Medulla oblongata (tissue), 1 donor: ENCODE results near the gene GRAMD1A.
A peak's percentile ranks its signal among the peaks of the same experiment; 100 is the strongest.
"Not testable (repeated sequence)": the region's sequence is repeated elsewhere in the genome, so short reads cannot be mapped to it uniquely, and the experiment has no call there.

Experiments
- DNase-seq: peaks from one replicate; pipeline ENCODE4 v3.0.0-alpha.2; 2015; ENCODE audit errors: extremely low spot score

Gene GRAMD1A

DNA sequence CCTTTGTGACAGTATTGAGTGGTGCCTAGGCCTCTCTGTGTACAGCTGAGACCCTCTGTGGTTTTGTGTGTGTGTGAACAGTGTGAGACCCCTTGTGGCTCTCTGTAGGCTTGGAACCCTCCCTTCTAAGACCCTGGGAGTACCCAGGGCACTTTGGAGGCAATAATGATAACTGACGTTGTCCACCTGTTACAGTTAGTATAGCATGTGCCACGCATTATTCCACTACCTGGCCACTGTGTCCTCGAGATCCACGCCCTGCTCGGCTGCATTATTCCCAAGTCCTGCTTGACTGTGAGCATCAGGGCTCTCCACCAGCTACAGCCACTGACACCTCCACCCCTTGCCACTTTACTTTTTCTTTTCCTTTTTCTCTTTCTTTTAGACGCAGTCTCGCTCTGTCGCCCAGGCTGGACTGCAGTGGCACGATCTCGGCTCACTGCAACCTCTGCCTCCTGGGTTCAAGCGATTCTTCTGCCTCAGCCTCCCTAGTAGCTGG lies 2.0 kb downstream of the GRAMD1A start:
- DNase-seq, result no peak

DNA sequence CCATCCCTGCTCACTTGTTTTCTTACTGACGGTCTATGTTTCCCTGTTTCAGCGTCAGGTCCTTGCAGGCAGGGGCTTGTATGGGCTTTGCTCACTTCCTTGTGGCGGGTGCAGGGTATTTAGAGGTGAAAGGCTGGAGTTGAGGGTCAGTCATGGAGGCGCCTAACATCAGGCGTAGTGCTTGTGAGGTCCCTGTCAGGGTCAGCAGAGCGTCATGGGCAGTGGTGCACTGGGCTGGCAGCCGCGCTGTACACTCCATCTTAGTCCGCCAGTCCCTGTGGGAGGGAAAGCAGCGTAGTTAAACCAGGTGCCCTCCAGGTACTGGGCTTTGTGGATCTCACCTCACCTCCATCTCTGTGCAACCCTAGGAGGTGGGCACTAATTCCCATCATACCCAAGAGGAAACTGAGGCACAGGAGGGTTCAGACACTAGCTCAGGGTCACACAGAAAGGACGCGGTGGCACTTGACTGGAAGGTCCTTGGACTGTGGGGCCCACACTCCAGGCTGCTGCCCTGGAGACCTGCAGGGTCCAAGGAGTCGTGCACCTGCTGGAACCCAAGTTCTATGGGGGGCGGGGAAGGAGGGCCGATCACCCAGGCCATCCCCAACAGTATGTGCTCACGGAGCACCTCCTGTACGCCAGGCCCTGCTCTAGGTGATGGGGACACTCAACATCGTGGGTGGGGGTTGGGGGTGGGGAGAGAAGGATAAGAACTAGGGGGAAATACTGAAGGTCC lies 4.6 kb downstream of the GRAMD1A start:
- DNase-seq, result no peak

DNA sequence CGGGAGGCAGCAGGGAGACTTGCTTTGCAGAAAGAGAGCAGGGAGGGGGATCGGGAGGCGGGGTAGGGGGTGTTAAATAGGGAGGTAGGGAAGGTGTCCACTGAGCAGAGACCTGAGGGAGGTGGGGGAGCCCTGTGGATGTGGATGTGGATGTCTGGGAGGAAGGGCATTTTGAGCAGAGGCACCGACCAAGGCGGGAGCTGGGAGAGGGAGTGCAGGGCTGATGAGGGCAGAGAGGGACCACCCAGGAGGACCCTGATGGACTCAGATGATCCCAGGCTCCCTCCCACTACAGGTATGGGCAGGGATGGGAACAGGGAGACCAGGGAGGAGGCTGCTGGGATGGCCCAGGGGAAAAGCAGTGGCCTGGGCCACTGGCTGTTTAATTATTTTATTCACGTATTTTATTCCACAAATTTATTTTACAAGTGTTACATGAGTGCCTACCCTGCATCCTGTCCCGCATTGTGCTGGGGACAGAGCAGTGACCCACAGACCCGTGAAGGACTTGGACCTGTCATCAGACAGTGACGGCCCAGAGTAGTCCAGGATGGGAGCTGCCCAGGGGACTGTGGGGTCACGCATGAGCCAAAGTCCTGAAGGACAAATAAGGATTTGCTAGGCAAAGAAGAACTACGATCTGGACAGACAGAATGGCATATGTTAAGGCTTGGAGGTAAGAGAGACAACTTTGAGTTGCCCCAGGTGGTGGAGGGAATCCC lies 5.3 kb downstream of the GRAMD1A start:
- DNase-seq, result no peak

DNA sequence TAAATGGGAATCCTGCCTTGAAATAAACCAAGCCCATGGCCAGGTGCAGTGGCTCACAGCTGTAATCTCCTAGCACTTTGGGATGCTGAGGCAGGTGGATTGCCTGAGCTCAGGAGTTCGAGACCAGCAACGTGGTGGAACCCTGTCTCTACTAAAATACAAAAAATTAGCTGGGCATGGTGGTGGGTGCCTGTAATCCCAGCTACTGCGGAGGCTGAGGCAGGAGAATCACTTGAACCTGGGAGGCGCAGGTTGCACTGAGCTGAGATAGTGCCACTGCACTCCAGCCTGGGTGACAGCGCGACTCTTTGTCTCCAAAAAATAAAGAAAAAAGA lies 5.9 kb downstream of the GRAMD1A start:
- not testable (repeated sequence) for DNase-seq

DNA sequence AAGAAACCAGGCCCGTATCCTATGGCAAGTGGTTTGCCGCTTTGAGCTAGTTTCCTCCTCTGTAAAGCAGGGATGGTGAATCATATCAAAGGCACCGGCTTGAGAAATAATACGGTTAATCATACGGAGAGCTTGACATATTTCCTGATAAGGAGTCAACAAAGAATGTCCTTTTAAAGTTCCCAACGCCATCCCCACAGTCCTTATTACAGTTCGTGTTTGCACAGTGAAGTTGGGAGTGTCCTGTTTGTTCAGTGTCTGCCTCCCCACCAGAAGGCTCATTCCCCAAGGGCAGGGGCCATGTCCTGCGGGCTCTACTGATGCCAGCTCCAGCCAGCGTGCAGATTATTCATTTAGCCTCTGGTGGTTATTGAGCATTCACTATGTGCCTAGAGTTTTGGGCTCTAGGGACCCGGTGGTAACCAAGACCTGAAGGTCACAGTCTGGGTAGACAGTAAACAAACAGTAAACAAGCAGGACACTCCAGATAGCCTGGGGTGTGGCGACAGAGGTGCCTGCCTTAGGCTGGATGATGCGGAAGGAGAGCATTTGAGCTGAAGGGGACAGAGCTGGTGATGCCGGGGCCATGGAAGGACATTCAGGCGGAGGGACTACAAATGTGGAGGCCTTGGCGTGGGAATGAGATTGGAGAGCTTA lies 6.3 kb downstream of the GRAMD1A start:
- no peak for DNase-seq

DNA sequence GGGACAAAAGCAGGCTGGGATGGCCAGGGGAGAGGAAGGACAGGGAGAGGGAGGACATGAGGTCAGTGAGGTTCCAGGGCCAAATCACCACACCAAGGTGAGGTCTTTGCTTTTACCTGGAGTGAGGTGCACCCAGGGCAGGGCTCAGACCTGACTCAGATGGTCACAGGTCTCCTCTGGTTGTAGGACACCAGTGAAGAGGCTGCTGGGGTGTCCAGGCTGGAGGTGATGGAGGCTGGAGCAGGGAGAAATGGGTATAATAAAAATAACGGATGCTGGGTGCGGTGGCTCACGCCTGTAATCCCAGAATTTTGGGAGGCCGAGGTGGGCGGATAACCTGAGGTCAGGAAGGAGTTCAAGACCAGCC lies 6.9 kb downstream of the GRAMD1A start:
- no peak for DNase-seq

DNA sequence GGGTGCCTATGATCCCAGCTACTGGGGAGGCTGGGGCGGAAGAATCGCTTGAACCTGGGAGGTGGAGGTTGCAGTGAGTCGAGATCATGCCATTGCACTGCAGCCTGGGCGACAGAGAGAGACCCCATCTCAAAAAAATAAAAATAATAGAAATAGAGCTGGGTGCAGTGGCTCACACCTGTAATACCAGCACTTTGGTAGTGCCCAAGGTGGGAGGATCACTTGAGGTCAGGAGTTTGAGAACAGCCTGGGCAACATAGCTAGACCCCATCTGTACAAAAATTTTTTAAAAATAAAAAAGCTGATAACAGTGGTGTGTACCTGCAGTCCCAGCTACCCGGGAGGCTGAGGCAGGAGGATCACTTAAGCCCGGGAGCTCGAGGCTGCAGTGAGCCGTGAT lies 7.3 kb downstream of the GRAMD1A start:
- not testable (repeated sequence) for DNase-seq

DNA sequence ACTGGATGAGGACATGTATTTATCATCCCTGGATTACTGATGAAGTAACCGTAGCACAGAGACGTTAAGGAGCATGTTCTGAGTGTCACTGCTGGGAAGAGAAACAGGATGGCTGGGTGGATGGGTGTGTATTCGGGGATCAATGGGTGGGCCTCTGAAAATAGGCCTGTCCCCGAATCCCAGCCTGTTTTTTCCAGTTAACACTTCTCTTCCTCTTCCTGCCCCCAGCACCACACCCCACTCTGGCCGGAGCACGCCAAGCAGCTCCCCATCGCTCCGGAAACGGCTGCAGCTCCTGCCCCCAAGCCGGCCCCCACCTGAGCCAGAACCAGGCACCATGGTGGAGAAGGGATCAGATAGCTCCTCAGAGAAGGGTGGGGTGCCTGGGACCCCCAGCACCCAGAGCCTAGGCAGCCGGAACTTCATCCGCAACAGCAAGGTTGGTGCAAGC lies 8.8 kb downstream of the GRAMD1A start:
- DNase-seq, result no peak

DNA sequence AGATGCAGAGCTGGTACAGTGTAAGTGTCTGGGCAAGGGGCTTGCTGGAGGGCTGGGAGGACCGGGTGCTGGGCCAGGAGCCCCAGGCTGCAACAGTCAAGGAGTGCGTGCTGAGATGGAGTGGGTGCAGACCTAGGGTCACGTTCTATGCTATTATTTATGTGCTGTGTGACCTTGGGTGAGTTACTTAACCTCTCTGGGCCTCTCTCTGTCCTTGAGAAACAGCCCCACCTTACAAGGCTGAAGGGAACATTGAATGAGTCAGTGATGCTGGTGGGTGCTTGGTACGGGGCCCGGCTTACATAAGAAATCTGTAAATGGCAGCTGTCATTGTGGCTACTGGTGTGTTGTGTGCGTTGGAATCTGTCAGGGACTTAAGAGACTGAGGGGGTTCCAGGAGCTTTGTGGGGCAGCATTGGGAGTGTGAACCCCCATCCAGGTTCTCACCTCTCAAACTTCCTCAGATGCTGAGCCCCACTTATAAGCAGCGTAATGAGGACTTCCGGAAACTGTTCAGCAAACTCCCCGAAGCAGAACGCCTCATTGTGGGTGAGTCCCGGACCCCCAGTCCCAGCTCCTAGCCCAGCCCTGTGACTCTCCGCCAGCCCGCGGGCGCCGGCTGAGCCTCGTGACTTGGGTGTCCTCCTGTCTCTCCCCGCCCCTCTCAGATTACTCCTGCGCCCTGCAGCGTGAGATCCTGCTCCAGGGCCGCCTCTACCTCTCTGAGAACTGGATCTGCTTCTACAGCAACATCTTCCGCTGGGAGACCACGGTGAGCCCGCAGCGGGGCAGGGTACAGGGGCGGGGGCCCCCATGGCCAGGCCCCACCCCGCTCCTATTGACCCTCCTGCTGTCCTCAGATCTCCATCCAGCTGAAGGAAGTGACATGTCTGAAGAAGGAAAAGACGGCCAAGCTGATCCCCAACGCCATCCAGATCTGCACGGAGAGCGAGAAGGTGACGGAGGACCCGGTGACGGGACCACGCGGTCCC lies 9.6 kb downstream of the GRAMD1A start:
- no peak for DNase-seq

DNA sequence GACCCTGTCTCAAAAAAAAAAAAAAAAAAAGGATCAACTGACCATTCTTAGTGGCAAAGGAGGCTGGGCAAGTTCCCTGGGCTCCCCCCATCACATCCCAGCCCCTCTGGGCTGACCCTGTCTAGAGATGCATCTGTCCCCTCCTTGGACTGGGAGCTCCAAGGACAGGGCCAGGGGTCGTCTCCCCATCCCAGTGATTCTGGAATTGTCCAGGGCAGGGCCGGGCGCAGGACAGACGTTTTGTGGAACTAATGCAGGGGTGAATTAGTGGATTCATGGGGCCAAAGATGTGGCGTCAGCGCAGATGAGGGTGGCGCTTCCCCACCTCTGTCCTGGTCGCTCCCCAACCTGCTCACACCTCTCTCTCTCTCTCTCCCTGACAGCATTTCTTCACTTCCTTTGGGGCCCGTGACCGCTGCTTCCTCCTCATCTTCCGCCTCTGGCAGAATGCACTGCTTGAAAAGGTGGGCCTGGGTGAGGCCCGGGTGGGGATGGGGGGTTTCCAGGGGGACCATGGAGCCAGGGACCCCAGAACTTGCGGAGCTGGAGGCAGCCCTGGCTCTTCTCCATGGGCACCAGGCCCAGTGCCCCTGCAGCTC lies 11.1 kb downstream of the GRAMD1A start:
- DNase-seq, result no peak

DNA sequence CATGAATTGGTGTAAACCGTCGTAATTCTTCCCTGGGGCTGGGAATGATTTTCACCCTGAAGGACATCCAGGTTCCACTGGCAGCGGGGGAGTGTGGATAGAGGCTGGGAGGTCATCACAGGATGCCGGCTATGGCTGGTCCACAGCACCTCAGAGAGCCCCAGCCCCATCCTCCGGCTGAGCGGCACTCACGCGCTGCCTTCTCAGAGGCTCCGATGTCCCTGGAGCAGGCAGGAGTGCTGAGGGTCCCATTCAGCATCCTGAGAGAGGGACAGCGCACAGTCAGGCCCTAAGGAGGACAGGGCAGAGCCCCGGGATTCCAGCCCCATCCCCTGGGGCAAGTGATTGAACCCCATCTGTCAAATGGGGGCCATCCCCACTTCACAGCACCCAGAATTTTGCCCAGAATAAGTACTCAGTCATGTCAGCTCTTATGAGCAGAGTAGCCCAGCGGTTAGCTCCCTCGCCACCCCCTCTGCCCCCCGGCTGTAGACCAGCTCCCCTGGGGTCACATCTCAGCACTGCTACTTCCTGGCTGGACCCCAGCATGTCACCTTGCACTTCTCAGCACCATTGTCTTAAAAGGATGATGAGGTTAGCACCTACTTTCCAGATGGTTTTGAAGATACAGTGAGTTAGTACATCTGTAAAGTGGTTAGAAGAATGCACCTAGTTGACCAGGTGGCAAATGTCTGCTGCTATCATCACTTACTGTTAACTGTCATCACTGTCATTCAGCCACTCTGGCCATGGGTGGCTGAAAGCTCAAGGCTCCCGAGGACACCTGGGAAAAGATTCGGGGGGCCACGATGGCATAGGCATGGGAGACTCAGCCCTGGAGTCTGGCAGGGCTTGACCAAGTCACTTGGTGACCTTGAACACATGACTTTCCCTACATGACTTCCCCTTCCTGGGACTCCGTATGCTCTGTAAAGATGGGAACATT lies 11.9 kb downstream of the GRAMD1A start:
- DNase-seq, result no peak

DNA sequence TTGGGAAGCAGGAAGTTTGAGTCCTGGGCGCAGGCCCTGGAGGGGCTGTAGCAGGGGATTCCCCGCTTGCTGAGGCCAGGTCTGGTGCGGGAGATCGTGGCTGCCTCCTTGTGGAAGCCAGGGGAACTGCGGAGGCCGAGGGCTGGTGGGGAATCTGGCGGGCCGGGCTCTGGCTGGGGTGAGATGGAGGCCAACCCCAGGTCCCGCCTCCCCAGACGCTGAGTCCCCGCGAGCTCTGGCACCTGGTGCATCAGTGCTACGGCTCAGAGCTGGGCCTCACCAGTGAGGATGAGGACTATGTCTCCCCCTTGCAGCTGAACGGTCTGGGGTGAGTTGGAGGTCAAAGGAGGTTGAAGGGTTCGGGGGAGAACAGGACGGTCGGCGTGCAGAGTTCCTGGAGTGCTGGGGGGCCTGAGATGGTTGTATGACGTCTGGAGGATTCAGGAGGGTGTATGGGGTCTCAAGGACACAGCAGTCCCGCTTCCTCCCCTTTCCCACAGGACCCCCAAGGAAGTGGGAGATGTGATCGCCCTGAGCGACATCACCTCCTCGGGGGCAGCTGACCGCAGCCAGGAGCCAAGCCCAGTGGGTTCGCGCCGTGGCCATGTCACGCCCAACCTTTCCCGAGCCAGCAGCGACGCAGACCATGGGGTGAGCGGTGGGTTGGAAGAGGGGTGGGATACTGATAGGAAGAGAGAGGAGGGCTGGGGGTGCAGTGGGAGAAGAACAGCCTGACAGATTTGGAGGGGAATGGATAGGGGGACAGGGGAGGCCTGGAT lies 13.1 kb downstream of the GRAMD1A start:
- DNase-seq, result peak; percentile 58

DNA sequence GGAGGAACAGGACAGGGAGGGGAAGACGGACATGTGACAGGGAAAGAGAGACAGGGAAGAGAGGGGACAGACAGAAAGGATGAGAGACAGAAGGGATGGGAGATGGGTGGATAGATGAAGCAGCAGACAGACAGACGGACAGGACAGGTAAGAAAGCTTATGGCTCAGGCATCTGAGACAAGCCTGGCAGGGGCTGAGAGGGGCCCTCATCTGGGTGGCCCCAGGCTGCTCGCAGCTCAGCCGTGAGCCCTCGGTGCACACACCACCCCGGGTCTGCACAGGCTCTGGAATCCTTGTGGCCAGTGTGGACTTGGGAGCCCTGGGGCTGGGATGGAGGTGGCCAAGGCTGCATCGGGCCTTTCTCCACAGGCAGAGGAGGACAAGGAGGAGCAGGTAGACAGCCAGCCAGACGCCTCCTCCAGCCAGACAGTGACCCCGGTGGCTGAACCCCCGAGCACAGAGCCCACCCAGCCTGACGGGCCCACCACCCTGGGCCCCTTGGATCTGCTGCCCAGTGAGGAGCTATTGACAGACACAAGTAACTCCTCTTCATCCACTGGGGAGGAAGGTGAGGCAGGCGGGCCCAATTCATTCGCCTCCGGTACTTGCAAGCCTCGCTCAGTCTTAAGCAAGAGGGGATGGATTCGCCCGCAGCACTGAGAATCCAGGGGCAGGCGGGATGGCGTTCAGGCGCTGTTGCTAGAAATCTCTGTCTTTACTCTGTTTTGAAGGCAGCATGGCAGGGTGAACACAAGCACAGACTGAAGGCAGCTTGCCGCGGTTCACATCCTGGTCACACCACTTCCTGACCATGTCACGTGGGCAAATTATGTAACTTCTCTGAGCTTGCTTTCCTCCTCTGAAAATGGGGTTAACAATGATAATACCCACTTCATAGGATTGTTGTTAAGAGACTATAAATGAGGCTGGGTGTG lies 14.0 kb downstream of the GRAMD1A start:
- DNase-seq, result no peak

DNA sequence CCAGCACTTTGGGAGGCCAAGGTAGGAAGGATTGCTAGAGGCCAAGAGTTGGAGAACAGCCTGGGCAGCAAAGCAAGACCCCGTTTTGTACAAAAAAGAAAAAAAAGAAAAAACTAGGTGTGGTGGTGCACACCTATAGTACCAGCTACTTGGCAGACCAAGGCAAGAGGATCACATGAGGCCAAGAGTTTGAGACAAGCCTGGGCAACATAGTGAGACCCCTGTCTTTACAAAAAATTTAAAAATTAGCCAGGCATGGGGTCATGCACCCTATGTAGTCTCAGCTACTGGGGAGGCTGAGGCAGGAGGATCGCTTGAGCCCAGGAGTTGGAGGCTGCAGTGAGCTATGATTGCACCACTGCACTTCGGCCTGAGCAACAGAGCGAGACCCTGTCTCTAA lies 14.7 kb downstream of the GRAMD1A start:
- DNase-seq, result not testable (repeated sequence)

DNA sequence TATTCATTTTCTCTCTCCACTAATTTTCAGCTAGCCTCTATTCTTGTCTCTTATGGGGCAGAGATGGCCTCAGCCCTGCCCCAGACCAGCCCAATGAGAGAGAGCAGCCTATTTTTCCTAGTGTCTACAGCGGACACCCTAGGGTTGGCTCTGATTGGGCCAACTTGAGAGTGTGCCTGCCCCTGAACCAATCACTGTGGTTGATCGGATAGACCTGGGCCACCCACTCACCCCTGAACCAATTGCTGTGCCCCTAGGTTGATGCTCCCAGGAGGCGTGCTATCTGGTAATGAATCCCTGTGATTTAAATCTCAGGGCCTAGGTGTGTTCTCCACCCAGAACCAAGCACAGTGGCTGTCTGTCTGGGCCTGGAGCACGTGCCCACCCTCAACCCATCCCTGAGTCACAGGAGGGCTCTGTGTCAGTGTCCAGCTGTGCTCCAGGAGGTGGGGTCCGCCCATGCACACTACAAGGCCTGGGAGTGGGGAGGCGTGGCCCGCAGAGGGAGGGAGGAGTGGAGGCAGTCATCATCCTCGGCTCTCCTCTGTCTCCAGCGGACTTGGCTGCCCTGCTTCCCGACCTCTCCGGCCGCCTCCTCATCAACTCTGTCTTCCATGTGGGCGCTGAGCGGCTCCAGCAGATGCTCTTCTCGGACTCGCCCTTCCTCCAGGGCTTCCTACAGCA lies 15.3 kb downstream of the GRAMD1A start:
- DNase-seq, result no peak

DNA sequence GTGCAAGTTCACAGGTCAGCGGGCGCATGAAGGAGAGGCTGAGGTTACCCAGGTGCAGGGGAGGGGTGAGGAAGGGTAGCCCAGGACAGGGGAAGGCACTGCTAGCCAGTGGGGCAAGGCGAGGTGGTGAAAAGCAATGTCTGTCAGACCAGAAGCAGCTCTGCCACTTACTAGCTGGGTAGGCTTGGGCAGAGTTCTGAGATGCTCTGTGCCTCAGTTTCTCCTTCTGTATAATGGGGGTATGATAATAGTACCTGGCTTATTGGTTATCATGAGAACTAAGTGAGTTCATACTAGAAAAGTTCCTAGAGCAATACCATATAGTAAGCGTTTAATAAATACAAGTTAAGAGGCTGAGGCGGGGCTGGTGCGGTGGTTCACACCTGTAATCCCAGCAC lies 15.8 kb downstream of the GRAMD1A start:
- no peak for DNase-seq

DNA sequence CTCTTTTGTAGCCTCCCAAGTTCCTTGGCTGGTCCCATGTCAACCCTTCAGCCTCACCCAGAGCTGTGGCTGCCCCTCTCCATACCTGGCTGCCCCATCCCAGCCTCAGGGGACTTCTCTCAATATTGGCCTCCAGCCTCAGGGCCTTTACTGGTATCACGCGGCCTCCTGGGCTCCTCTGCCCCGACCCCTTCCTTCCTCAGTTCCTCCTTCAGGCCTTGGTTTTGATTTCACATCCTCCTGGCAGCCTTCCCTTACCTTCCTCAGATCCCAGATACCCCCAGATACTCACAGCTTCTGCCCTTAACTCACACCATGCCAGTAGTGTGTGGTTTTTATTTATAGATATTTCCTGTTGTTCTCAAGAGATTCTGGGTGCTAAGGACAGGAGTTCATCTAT lies 17.4 kb downstream of the GRAMD1A start:
- peak; percentile 78 for DNase-seq

DNA sequence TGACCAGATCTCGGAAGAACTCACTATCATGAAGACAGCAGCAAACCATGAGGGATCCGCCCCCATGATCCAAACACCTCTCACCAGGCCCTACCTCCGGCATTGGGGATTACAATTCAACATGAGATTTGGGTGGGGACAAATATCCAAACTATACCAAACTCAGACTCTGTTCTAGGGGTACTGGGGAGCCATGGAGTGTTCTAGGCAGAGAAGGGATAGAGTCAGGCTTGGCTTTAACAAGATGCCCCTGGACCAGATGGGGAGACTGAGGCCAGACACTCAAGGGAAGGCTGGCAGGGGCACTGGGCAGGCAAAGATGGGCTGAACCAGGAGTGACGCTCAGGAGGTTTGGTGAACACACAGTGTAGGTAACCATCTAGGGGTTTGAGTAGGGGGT lies 18.3 kb downstream of the GRAMD1A start:
- no peak for DNase-seq
